AG09319 (cell line): ENCODE measurements around the gene SNRNP48.

Source experiments
- DNase-seq: peaks from one replicate; pipeline ENCODE4 v3.0.0-alpha.2; 2010; ENCODE audit warnings: low read depth; ENCODE audit errors: extremely low read depth
- CTCF ChIP-seq: IDR thresholded peaks from 2 replicates; pipeline ENCODE4 v1.5.1; 2011; ENCODE audit warnings: low read depth, mild to moderate bottlenecking, inconsistent platforms, low read length, moderate library complexity

Gene SNRNP48, protein sequence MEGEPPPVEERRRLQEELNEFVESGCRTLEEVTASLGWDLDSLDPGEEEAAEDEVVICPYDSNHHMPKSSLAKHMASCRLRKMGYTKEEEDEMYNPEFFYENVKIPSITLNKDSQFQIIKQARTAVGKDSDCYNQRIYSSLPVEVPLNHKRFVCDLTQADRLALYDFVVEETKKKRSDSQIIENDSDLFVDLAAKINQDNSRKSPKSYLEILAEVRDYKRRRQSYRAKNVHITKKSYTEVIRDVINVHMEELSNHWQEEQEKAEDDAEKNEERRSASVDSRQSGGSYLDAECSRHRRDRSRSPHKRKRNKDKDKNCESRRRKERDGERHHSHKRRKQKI

GRCh38 chr6:7589949-7590917, at the start of gene SNRNP48:
Gene SNRNP48 (plus strand): TSS chr6:7590198. CDS start chr6:7590258, 60 bp downstream.
- no peak for TF ChIP-seq CTCF
- DNase-seq = peak; percentile 71

DNA sequence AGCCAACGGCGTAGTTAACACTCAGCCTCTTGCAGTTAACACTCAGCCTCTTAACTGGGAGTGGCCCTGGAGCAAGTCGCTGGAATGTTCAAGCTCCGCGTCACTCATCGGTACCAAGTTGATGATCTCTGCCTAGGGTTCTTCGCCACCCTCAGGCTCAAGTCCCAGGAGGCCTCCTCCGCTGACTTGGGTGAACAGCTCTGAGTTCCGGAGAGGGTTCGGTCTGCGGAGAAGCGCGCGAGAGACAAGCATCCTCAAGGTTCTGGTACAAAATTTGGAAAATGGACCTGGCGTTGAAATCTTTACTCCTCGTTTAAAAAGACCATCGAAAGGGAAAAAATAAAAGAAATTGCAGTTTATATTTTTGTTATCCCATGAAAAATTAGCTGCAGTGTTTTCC, 49.4 kb upstream of the SNRNP48 start:
- no peak for DNase-seq
- TF ChIP-seq CTCF = no peak

GRCh38 chr6:7541175-7542064, 48.6 kb upstream of the SNRNP48 start, which contains the start of gene DSP:
Gene DSP (plus strand): TSS chr6:7541671. CDS start chr6:7541916, 245 bp downstream.
- no peak for TF ChIP-seq CTCF
- no peak for DNase-seq

DNA sequence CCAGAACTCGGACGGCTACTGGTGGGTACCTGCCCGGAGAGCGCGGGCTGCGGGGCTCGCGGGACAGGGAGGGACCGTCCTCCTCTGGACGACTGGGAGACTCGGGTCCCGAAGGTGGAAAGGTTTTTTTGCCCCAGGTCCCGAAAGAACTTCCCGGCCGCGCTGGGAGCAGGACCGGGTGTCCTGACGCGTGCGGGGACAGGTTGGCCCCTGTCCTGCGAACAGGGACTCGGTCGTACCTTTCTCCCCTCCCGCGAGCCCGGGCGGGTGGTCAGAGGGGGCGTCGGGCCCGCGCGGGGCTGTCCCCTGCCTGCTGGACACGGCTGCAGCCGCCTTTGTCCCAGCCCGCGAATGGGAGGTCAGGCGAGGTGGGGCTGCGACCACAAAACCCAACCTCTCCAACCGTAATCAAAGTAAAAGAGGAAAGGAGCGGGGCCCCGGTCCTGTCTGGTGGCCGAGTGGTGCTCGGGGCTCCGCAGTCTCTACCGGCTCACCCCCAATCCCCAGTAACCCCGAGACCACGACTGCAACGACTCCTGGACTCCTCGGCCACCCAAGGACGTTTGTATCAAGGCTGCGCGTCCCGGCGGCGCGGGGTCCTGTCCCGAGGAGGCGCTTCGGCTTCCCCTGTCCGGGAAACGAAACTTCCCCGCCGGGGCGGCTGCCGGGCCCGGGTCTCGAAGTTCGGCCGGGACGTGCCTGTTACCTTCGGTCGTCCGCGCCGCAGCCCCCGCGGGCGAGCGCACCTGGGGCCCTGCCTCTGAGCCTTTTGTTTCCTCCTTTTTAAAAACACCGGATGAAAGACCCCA, 47.7 kb upstream of the SNRNP48 start:
- DNase-seq = no peak
- TF ChIP-seq CTCF = no peak

DNA sequence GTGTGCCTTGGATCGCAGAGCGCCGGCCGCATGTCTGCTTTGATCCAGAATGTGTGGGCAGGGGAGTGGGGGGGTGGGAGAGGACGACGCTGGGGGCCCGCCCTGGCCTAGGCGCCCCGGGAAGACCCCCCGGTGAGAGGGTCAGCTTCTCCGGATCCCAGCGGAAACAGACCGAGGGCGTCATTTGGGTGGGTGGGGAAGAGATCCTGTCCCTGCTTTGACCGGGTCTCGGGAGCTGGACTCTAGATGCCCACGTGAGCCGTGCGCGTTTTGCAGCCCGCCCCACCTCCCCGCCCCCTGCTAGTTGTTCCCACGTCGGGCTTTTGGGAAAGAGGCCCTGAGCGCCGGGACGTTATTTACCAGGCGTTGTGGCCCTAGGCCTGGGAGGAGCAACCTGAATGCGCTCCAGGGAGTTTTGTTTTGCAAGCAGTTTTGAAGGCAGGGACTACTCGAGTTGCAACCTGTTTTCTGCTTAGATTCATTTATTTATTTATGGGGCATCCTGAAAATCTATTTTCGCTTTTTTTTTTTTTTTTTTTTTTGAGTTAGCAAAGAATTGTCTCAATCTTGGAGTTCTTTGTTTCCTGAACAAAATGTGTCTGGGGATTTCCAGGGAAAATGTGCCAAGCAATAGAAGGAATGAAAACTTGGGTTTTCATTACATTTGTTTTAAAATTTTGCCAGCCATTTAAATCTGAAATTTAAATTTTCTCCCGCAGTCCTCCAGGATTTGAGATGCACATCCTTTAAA, 46.9 kb upstream of the SNRNP48 start:
- no peak for TF ChIP-seq CTCF
- DNase-seq = no peak
